Activated CD4-positive, alpha-beta T cell treated with anti-CD3 and anti-CD28 coated beads for 1 hour (primary cell): ENCODE measurements around the gene C5orf22.
"Not testable (repeated sequence)": the region's sequence is repeated elsewhere in the genome, so short reads cannot be mapped to it uniquely, and the experiment has no call there.

Experiments used
- DNase-seq: peaks from one replicate; pipeline ENCODE4 v3.0.0-alpha.2; 2020

The C5orf22 gene

GRCh38 chr5:31531888-31532547 lies at the start of gene C5orf22, which contains the start of gene DROSHA:
C5orf22 (plus strand) TSS chr5:31532301; CDS start chr5:31532393, 92 bp downstream.
DROSHA (minus strand) TSS chr5:31532093; CDS start chr5:31529059, 3,034 bp downstream.
- peak; percentile 82 for DNase-seq

GRCh38 chr5:31485376-31486207 lies 46.5 kb upstream of the C5orf22 start:
- no peak for DNase-seq

GRCh38 chr5:31486441-31486840 lies 45.7 kb upstream of the C5orf22 start:
- no peak for DNase-seq

- no peak for DNase-seq
Measured at GRCh38 chr5:31487506-31487905, 44.6 kb upstream of the C5orf22 start.

- no peak for DNase-seq
Measured at GRCh38 chr5:31492869-31493268, 39.2 kb upstream of the C5orf22 start.

- no peak for DNase-seq
Measured at GRCh38 chr5:31495336-31495735, 36.8 kb upstream of the C5orf22 start.

GRCh38 chr5:31496301-31496700 lies 35.8 kb upstream of the C5orf22 start:
- no peak for DNase-seq

GRCh38 chr5:31496891-31497290 lies 35.2 kb upstream of the C5orf22 start:
- no peak for DNase-seq

- DNase-seq = no peak
Measured at GRCh38 chr5:31500256-31500655, 31.8 kb upstream of the C5orf22 start.

GRCh38 chr5:31502506-31502905 lies 29.6 kb upstream of the C5orf22 start:
- no peak for DNase-seq

- no peak for DNase-seq
Measured at GRCh38 chr5:31504529-31504928, 27.6 kb upstream of the C5orf22 start.

GRCh38 chr5:31511305-31511704 lies 20.8 kb upstream of the C5orf22 start:
- no peak for DNase-seq

- no peak for DNase-seq
Measured at GRCh38 chr5:31516802-31517201, 15.3 kb upstream of the C5orf22 start.

GRCh38 chr5:31523041-31523440 lies 9.1 kb upstream of the C5orf22 start:
- no peak for DNase-seq

- DNase-seq = no peak
Measured at GRCh38 chr5:31530541-31531265, 1.4 kb upstream of the C5orf22 start.

- no peak for DNase-seq
Measured at GRCh38 chr5:31531543-31531887, 586 bp upstream of the C5orf22 start.

- DNase-seq = no peak
Measured at GRCh38 chr5:31534527-31535046, 2.5 kb downstream of the C5orf22 start.

GRCh38 chr5:31536873-31537272 lies 4.8 kb downstream of the C5orf22 start:
- DNase-seq = no peak

- no peak for DNase-seq
Measured at GRCh38 chr5:31537349-31537748, 5.2 kb downstream of the C5orf22 start.

GRCh38 chr5:31537851-31538250 lies 5.8 kb downstream of the C5orf22 start:
- DNase-seq = no peak

- not testable (repeated sequence) for DNase-seq
Measured at GRCh38 chr5:31549114-31549513, 17.0 kb downstream of the C5orf22 start.

GRCh38 chr5:31551878-31552277 lies 19.8 kb downstream of the C5orf22 start:
- DNase-seq = no peak

GRCh38 chr5:31553863-31554262 lies 21.8 kb downstream of the C5orf22 start:
- DNase-seq = no peak
